GM12878 (cell line): ENCODE measurements around the gene PPP1R14B. TPM values are rescaled to one million over a fixed set of nuclear protein-coding genes. Genes with fewer than 3 reads are reported as not detected.
A peak's percentile ranks its signal among the peaks of the same experiment; 100 is the strongest.

Experiments
- ATAC-seq: fragments of 200-7000 bp; cut with Tn5 transposase; 3 replicates; pipeline ENCODE4 v1.9.1; 2020; ENCODE audit warnings: mild to moderate bottlenecking, moderate library complexity
- BruUV-seq: library from RNA; stranded (reverse); fragments of 400-500 nt; replicated peaks from 2 replicates; lab custom pipeline; 2021; lab: Mats Ljungman, UMichigan
- CTCF ChIA-PET: fragments of 300-600 bp; sonication (Branson Sonifier 250); formaldehyde crosslinking; extraction: SDS; loops from one replicate; lab custom pipeline; 2021; ENCODE audit warnings: inconsistent platforms; lab: Yijun Ruan, JAX
- POLR2A ChIA-PET: fragments of 350-600 bp; formaldehyde crosslinking; extraction: SDS; loops from one replicate; lab custom pipeline; 2021; ENCODE audit warnings: inconsistent platforms; lab: Charles Lee
- RAD21 ChIA-PET: fragments of 300-600 bp; sonication (Branson Sonifier 250); formaldehyde crosslinking; loops from one replicate; lab custom pipeline; 2023; ENCODE audit warnings: antibody characterized with exemption; ENCODE audit not compliant: unreplicated experiment; lab: Charles Lee
- SMC1A ChIA-PET: fragments of 300-600 bp; sonication (Branson Sonifier 250); formaldehyde crosslinking; loops from one replicate; lab custom pipeline; 2023; ENCODE audit not compliant: unreplicated experiment, uncharacterized antibody; lab: Charles Lee
- DNase-seq: peaks from one replicate; pipeline ENCODE4 v3.0.0-alpha.2; 2011; ENCODE audit warnings: low read depth, low spot score
- FAIRE-seq: peaks from 3 replicates; lab custom pipeline; 2011; peaks lifted over from hg19 to GRCh38; lab: Jason Lieb, UNC
- H2AFZ ChIP-seq: 2 replicates; pipeline ENCODE4 v1.6.0; 2011; ENCODE audit warnings: low read depth, low read length, control low read depth; ENCODE audit not compliant: control insufficient read depth
- H3K27ac ChIP-seq: 2 replicates; pipeline ENCODE4 v1.5.1; 2011; ENCODE audit warnings: control low read depth; ENCODE audit not compliant: control insufficient read depth, insufficient read depth
- H3K27me3 ChIP-seq, 2 experiments: replicated peaks in 1 of 2; 2 replicates each; pipeline versions ENCODE4 v1.6.0 to v1.6.1; 2011; ENCODE audit warnings: low read length in 1 of 2; ENCODE audit not compliant: control insufficient read depth in 2 of 2, insufficient read depth in 2 of 2
- H3K36me3 ChIP-seq, 2 experiments: 2 replicates each; pipeline ENCODE4 v1.5.1; 2011; ENCODE audit warnings: low read length in 1 of 2; ENCODE audit not compliant: control insufficient read depth in 2 of 2, insufficient read depth in 2 of 2
- H3K4me1 ChIP-seq: 2 replicates; pipeline ENCODE4 v1.6.1; 2011; ENCODE audit warnings: mild to moderate bottlenecking, low read length, moderate library complexity, mixed read lengths; ENCODE audit not compliant: control insufficient read depth, insufficient read depth
- H3K4me2 ChIP-seq: 2 replicates; pipeline ENCODE4 v1.6.0; 2011; ENCODE audit warnings: control low read depth; ENCODE audit not compliant: control insufficient read depth, insufficient read depth
- H3K4me3 ChIP-seq: fragments of 200-600 bp; sonication (generic); 2 replicates; pipeline ENCODE4 v1.5.1; 2016
- H3K79me2 ChIP-seq: 2 replicates; pipeline ENCODE4 v1.6.0; 2011; ENCODE audit warnings: low read length; ENCODE audit not compliant: control insufficient read depth, insufficient read depth
- H3K9ac ChIP-seq: 2 replicates; pipeline ENCODE4 v1.8.0; 2011; ENCODE audit warnings: low read length, control low read depth, mixed read lengths; ENCODE audit not compliant: control insufficient read depth, insufficient read depth
- H3K9me3 ChIP-seq: replicated peaks from 3 replicates; pipeline ENCODE4 v1.5.1; 2011; ENCODE audit warnings: mild to moderate bottlenecking, low read length; ENCODE audit not compliant: control insufficient read depth, insufficient read depth
- H4K20me1 ChIP-seq: 2 replicates; pipeline ENCODE4 v1.6.0; 2011; ENCODE audit not compliant: control insufficient read depth, insufficient read depth
- CHD1 ChIP-seq: IDR thresholded peaks from 2 replicates; pipeline ENCODE4 v1.6.1; 2012; ENCODE audit warnings: low read depth, low read length, improper control_type of control experiment
- FOXK2 ChIP-seq: fragments of 450-650 bp; IDR thresholded peaks from 2 replicates; pipeline ENCODE4 v1.6.1; 2017; ENCODE audit warnings: mild to moderate bottlenecking, moderate library complexity
- POLR2A ChIP-seq: IDR thresholded peaks from 2 replicates; pipeline ENCODE4 v1.6.1; 2011; ENCODE audit warnings: low read depth, mild to moderate bottlenecking, low read length
- POLR2AphosphoS2 ChIP-seq: IDR thresholded peaks from 2 replicates; pipeline ENCODE4 v1.6.1; 2011; ENCODE audit warnings: low read depth, mild to moderate bottlenecking, low read length, improper control_type of control experiment, moderate library complexity
- TCF3 ChIP-seq: IDR thresholded peaks from 2 replicates; pipeline ENCODE4 v1.6.1; 2012; ENCODE audit warnings: low read depth, mild to moderate bottlenecking, low read length, borderline replicate concordance; ENCODE audit not compliant: insufficient read depth
- WGBS: methylation state at CpG from one replicate; pipeline ENCODE4 v1.1.6; 2016; ENCODE audit warnings: low lambda C conversion rate; ENCODE audit not compliant: insufficient replicate concordance, insufficient coverage; ENCODE audit errors: missing lambda C conversion rate; 5-methylcytosine and 5-hydroxymethylcytosine counted together
- in situ Hi-C: fragments of 300-500 bp; cut with MboI; formaldehyde crosslinking; loops from 9 replicates; pipeline ENCODE4 v1.14.3; 2018; ENCODE audit warnings: mixed read lengths
- intact Hi-C: fragments of 100-400 bp; cut with micrococcal nuclease; formaldehyde crosslinking; loops from one replicate; pipeline ENCODE4 v1.14.2; 2022; ENCODE audit not compliant: unreplicated experiment
- polyA plus RNA-seq, 11 experiments: library from polyadenylated mRNA; depleted of rRNA in 4 of 11; unstranded in 6 of 11; stranded (reverse) in 5 of 11; fragments of >200 nt; fragmentation: Nextera tagmentation in 4 of 11; fragmentation: Illumina TruSeq in 1 of 11; extraction: Ambion mirVana in 4 of 11; extraction: Trizol in 1 of 11; gene quantifications; 1 replicate in 1 of 11; 2 replicates in 10 of 11; pipeline versions ENCODE4 v1.2.1 to v1.2.3, GENCODE V29; 2011 to 2016; ENCODE audit warnings: inconsistent platforms in 2 of 11, missing spikeins in 2 of 11, low read depth in 1 of 11
- total RNA-seq, 4 experiments: library from RNA; depleted of rRNA in 3 of 4; stranded (reverse); fragments of >200 nt in 3 of 4; fragmentation: Illumina TruSeq in 1 of 4; extraction: Trizol in 1 of 4; gene quantifications; 2 replicates each; pipeline versions ENCODE4 v1.2.1 to v1.2.3, GENCODE V29; 2013 to 2021
- TF ChIP-seq, protein P1 (sequence below): fragments of 150-350 bp; IDR thresholded peaks from 2 replicates; pipeline ENCODE4 v1.6.1; 2014; ENCODE audit warnings: mild to moderate bottlenecking, low read depth, low read length

The PPP1R14B gene
- total and polyA plus RNA-seq, 10 of the 15 experiments (the other 5 are each of a cell fraction or from before 2014, with no cell fraction given) = 8.4 to 283 (median 124) TPM

DNA sequence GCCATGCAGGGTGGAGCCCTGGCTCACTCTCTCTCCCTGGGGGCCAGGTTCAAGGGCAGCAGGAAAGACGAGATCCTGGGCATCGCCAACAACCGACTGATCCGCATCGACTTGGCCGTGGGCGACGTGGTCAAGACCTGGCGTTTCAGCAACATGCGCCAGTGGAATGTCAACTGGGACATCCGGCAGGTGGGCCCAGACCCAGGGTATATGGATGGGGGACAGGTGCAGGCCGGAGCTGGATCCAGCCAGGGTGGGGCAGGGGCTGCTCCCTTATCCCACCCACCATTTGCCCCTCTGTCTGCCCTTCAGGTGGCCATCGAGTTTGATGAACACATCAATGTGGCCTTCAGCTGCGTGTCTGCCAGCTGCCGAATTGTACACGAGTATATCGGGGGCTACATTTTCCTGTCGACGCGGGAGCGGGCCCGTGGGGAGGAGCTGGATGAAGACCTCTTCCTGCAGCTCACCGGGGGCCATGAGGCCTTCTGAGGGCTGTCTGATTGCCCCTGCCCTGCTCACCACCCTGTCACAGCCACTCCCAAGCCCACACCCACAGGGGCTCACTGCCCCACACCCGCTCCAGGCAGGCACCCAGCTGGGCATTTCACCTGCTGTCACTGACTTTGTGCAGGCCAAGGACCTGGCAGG, 23.6 kb downstream of the PPP1R14B start:
- intact Hi-C loops (no loop called here), in situ Hi-C loops (no loop called here)
- H3K27ac ChIP-seq = no peak overlapping the region
- H3K27me3 ChIP-seq = no peaks in the 10 kb centered on the region
- ChIA-PET POLR2A (interaction anchor here (1.4 to 9.7 kb wide), 6 partner anchors 7 to 82 kb away, joined by 5 to 85 read pairs (median 6); partner anchors contain the start of genes ESRRA, FERMT3, FKBP2 and PPP1R14B), CTCF (interaction anchor here (0.6 to 5.0 kb wide), 4 partner anchors 17 to 37 kb away, joined by 3 to 59 read pairs (median 4); partner anchors contain the start of genes FERMT3, PPP1R14B and STIP1), SMC1A (interaction anchor here (0.8 to 5.4 kb wide), 2 partner anchors 17 to 47 kb away, joined by 3 to 56 read pairs; partner anchors contain the start of gene FERMT3), RAD21 (interaction anchor here (1.4 to 1.6 kb wide), 2 partner anchors 16 to 18 kb away, joined by 5 to 6 read pairs; no protein-coding TSS in a partner anchor)
- no peak for FAIRE-seq
- H3K36me3 ChIP-seq = peaks cover 21 to 27% of the 10 kb centered on the region in 2 experiments
- peaks cover 29% of the 10 kb centered on the region for H3K79me2 ChIP-seq
- H3K9me3 ChIP-seq = no peaks in the 10 kb centered on the region
- H3K4me1 ChIP-seq = peaks cover 7% of the 10 kb centered on the region
- H4K20me1 ChIP-seq = no peaks in the 10 kb centered on the region
- H3K4me3 ChIP-seq = no peak overlapping the region
- TSS peak; percentile 44 for BruUV-seq
- no peak overlapping the region for H2AFZ ChIP-seq
- H3K4me2 ChIP-seq = no peak overlapping the region
- DNase-seq = no peak
- H3K9ac ChIP-seq = no peak overlapping the region
- no peak for ATAC-seq
- WGBS = 91% methylated on average over 24 of the region's 24 CpGs
- TF ChIP-seq FOXK2 (no peak), POLR2AphosphoS2 (0 out of 2 replicates have a peak, but pooled peaks have one; percentile 69), TCF3 (0 out of 2 replicates have a peak, but pooled peaks have one; percentile 12), POLR2A (peak; percentile 53)

DNA sequence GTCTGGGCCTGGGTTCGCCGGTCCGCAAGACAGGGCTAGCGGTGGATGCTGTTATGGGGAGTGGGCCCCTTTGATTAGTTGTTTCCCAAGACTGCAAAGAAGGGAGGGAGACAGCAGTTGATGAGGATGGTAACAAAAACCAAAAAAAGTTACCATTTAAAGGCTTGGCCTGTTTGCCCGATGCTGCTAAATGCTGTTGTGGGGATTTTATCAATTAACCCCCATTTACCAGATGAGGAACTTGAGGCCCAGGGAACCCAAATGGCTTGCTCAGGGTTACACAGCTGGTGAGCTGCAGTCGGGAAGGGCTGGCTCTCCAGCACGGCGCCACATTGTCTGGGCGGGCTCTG, 24.1 kb downstream of the PPP1R14B start:
- no peak overlapping the region for H3K4me2 ChIP-seq
- H3K27ac ChIP-seq = no peak overlapping the region
- ChIA-PET CTCF (no interaction called here), POLR2A (interaction anchor here (1.4 to 9.7 kb wide), 4 partner anchors 12 to 21 kb away, joined by 5 to 85 read pairs (median 41); partner anchors contain the start of genes FERMT3, FKBP2 and PPP1R14B), SMC1A (interaction anchor here (5.4 kb wide), 1 partner anchor 16 kb away, joined by 56 read pairs; the partner anchor contains the start of gene FERMT3), RAD21 (interaction anchor here (1.6 kb wide), 1 partner anchor 18 kb away, joined by 5 read pairs; no protein-coding TSS in a partner anchor)
- TF ChIP-seq, protein P1, sequence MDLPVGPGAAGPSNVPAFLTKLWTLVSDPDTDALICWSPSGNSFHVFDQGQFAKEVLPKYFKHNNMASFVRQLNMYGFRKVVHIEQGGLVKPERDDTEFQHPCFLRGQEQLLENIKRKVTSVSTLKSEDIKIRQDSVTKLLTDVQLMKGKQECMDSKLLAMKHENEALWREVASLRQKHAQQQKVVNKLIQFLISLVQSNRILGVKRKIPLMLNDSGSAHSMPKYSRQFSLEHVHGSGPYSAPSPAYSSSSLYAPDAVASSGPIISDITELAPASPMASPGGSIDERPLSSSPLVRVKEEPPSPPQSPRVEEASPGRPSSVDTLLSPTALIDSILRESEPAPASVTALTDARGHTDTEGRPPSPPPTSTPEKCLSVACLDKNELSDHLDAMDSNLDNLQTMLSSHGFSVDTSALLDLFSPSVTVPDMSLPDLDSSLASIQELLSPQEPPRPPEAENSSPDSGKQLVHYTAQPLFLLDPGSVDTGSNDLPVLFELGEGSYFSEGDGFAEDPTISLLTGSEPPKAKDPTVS = no peak
- TF ChIP-seq CHD1 = no peak
- H2AFZ ChIP-seq = no peak overlapping the region
- H3K9me3 ChIP-seq = no peaks in the 10 kb centered on the region
- ATAC-seq (no peak), FAIRE-seq (no peak), DNase-seq (no peak)
- peaks cover 29% of the 10 kb centered on the region for H3K79me2 ChIP-seq
- BruUV-seq = no TSS peak
- H3K27me3 ChIP-seq = no peaks in the 10 kb centered on the region
- no peak overlapping the region for H3K9ac ChIP-seq
- peaks cover 6% of the 10 kb centered on the region for H3K4me1 ChIP-seq
- H3K36me3 ChIP-seq = peaks cover 24 to 27% of the 10 kb centered on the region in 2 experiments
- no peak overlapping the region for H3K4me3 ChIP-seq
- intact Hi-C loops (no loop called here), in situ Hi-C loops (no loop called here)
- WGBS = 76% methylated on average over 9 of the region's 9 CpGs
- H4K20me1 ChIP-seq = no peaks in the 10 kb centered on the region
